K562 (cell line): ENCODE data around the gene OR10D3. TPM values are rescaled to one million over a fixed set of nuclear protein-coding genes. Genes with fewer than 3 reads are reported as not detected.

Experiments
- CBFA2T2 ChIP-seq: fragments of 450-650 bp; conservative IDR thresholded peaks from 2 replicates; pipeline ENCODE4 v1.6.1; 2017; ENCODE audit warnings: mild to moderate bottlenecking
- CUX1 ChIP-seq: fragments of 200-800 bp; sonication (Bioruptor generic); IDR thresholded peaks from 2 replicates; pipeline ENCODE4 v1.6.1; 2016; ENCODE audit warnings: missing genetic modification characterization, missing compliant biosample characterization
- DEAF1 ChIP-seq: fragments of 450-650 bp; formaldehyde crosslinking; IDR thresholded peaks from 2 replicates; pipeline ENCODE4 v1.4.0; 2020; ENCODE audit warnings: mild to moderate bottlenecking, moderate library complexity
- FOXP4 ChIP-seq: sonication (generic); formaldehyde crosslinking; IDR thresholded peaks from 2 replicates; pipeline ENCODE4 v1.8.0; 2022; ENCODE audit warnings: mild to moderate bottlenecking, missing genetic modification reagents, borderline replicate concordance
- HLTF ChIP-seq: fragments of 450-650 bp; IDR thresholded peaks from 2 replicates; pipeline ENCODE4 v1.6.1; 2016
- IRF1 ChIP-seq: sonication (generic); formaldehyde crosslinking; IDR thresholded peaks from 2 replicates; pipeline ENCODE4 v1.8.0; 2022; ENCODE audit warnings: missing genetic modification reagents, mild to moderate bottlenecking, borderline replicate concordance
- KDM1A ChIP-seq, 2 experiments: fragments of 450-650 bp; IDR thresholded peaks; 2 replicates each; pipeline ENCODE4 v1.6.1; 2016; ENCODE audit warnings: mild to moderate bottlenecking in 2 of 2
- LARP7 ChIP-seq: fragments of 450-650 bp; IDR thresholded peaks from 2 replicates; pipeline ENCODE4 v1.6.1; 2016
- POLR2A ChIP-seq: fragments of 450-650 bp; conservative IDR thresholded peaks from 2 replicates; pipeline ENCODE4 v1.6.1; 2016
- SUPT5H ChIP-seq: fragments of 450-650 bp; IDR thresholded peaks from 2 replicates; pipeline ENCODE4 v1.6.1; 2016
- TAF7 ChIP-seq: fragments of 450-650 bp; IDR thresholded peaks from 2 replicates; pipeline ENCODE4 v1.6.1; 2016; ENCODE audit warnings: missing genetic modification characterization, missing compliant biosample characterization
- TEAD2 ChIP-seq: fragments of 450-650 bp; IDR thresholded peaks from 2 replicates; pipeline ENCODE4 v1.6.1; 2016; ENCODE audit warnings: missing genetic modification characterization, control low read depth, missing compliant biosample characterization
- TGIF2 ChIP-seq: sonication (generic); formaldehyde crosslinking; IDR thresholded peaks from 2 replicates; pipeline ENCODE4 v1.8.1; 2022; ENCODE audit warnings: mild to moderate bottlenecking, missing genetic modification reagents, moderate library complexity
- TSC22D4 ChIP-seq: fragments of 450-650 bp; IDR thresholded peaks from 2 replicates; pipeline ENCODE4 v1.6.1; 2016; ENCODE audit warnings: missing genetic modification characterization, missing biosample characterization, control low read depth
- ZNF324 ChIP-seq: fragments of 250-450 bp; sonication (Bioruptor Pico); IDR thresholded peaks from 2 replicates; pipeline ENCODE4 v1.4.0; 2020; ENCODE audit warnings: mild to moderate bottlenecking
- ZNF431 ChIP-seq: sonication (generic); formaldehyde crosslinking; IDR thresholded peaks from 2 replicates; pipeline ENCODE4 v1.8.0; 2022; ENCODE audit warnings: mild to moderate bottlenecking, missing genetic modification reagents
- ZNF561 ChIP-seq: fragments of 450-650 bp; formaldehyde crosslinking; conservative IDR thresholded peaks from 2 replicates; pipeline ENCODE4 v1.4.0; 2020; ENCODE audit warnings: mild to moderate bottlenecking, moderate library complexity
- polyA plus RNA-seq, 8 experiments: library from polyadenylated mRNA; depleted of rRNA in 4 of 8; stranded (reverse) in 5 of 8; unstranded in 3 of 8; fragments of >200 nt; fragmentation: Nextera tagmentation in 2 of 8; fragmentation: Illumina TruSeq in 1 of 8; extraction: Ambion mirVana in 2 of 8; extraction: Trizol in 1 of 8; gene quantifications; 2 replicates each; pipeline versions ENCODE4 v1.2.1 to v1.2.3, GENCODE V29; 2011 to 2014; ENCODE audit warnings: inconsistent platforms in 1 of 8, missing spikeins in 1 of 8
- total RNA-seq, 7 experiments: library from RNA; depleted of rRNA in 6 of 7; stranded (reverse); fragments of >200 nt in 6 of 7; fragmentation: Illumina TruSeq in 2 of 7; extraction: Trizol in 2 of 7; gene quantifications; 2 replicates each; pipeline versions ENCODE4 v1.2.1 to v1.2.3, GENCODE V29; 2011 to 2021; ENCODE audit warnings: low replicate concordance in 1 of 7

OR10D3 gene
- total and polyA plus RNA-seq, 9 of the 15 experiments (the other 6 are each of a cell fraction or from before 2014, with no cell fraction given) = 0.07 to 2.9 (median 0.80) TPM; not detected in 1

GRCh38 chr11:124207102-124207792 lies 24.1 kb downstream of the OR10D3 start (continued):
- TF ChIP-seq IRF1 (CRISPR knock-in tag) = no peak
- TF ChIP-seq TSC22D4 = no peak
- TF ChIP-seq ZNF324 = 0 out of 2 replicates have a peak, but pooled peaks have one; percentile 32
- peak; percentile 83 for TF ChIP-seq TEAD2 (tag)
- TF ChIP-seq LARP7 = no peak
- TF ChIP-seq CUX1 = peak; percentile 86
- no peak for TF ChIP-seq FOXP4
- peak; percentile 20; the same call in 1 of the 2 replicates for TF ChIP-seq ZNF561 (CRISPR knock-in tag)
- no peak for TF ChIP-seq POLR2A
- no peak for TF ChIP-seq ZNF431
- TF ChIP-seq SUPT5H = 0 out of 2 replicates have a peak, but pooled peaks have one; percentile 43
- TF ChIP-seq TGIF2 (CRISPR knock-in tag) = no peak
- 0 out of 2 replicates have a peak, but pooled peaks have one; percentile 19 for TF ChIP-seq DEAF1 (CRISPR knock-in tag)
- peak; percentile 94 for TF ChIP-seq CBFA2T2
- TF ChIP-seq HLTF = no peak
- peak; percentile 52 to 64; a peak in 2 of 4 replicates for TF ChIP-seq KDM1A (IDR thresholded peaks at IDR 0.05)
- TF ChIP-seq TAF7 (tag) = no peak
